GM12878 (cell line): ENCODE results near the gene ME3. TPM values are rescaled to one million over a fixed set of nuclear protein-coding genes. Genes with fewer than 3 reads are reported as not detected.
A peak's percentile ranks its signal among the peaks of the same experiment; 100 is the strongest.

ENCODE experiments used
- ATAC-seq: fragments of 200-7000 bp; cut with Tn5 transposase; 3 replicates; pipeline ENCODE4 v1.9.1; 2020; ENCODE audit warnings: mild to moderate bottlenecking, moderate library complexity
- BruUV-seq: library from RNA; stranded (reverse); fragments of 400-500 nt; replicated peaks from 2 replicates; lab custom pipeline; 2021; lab: Mats Ljungman, UMichigan
- CTCF ChIA-PET: fragments of 300-600 bp; sonication (Branson Sonifier 250); formaldehyde crosslinking; extraction: SDS; loops from one replicate; lab custom pipeline; 2021; ENCODE audit warnings: inconsistent platforms; lab: Yijun Ruan, JAX
- POLR2A ChIA-PET: fragments of 350-600 bp; formaldehyde crosslinking; extraction: SDS; loops from one replicate; lab custom pipeline; 2021; ENCODE audit warnings: inconsistent platforms; lab: Charles Lee
- RAD21 ChIA-PET: fragments of 300-600 bp; sonication (Branson Sonifier 250); formaldehyde crosslinking; loops from one replicate; lab custom pipeline; 2023; ENCODE audit warnings: antibody characterized with exemption; ENCODE audit not compliant: unreplicated experiment; lab: Charles Lee
- SMC1A ChIA-PET: fragments of 300-600 bp; sonication (Branson Sonifier 250); formaldehyde crosslinking; loops from one replicate; lab custom pipeline; 2023; ENCODE audit not compliant: unreplicated experiment, uncharacterized antibody; lab: Charles Lee
- DNase-seq: peaks from one replicate; pipeline ENCODE4 v3.0.0-alpha.2; 2011; ENCODE audit warnings: low read depth, low spot score
- FAIRE-seq: peaks from 3 replicates; lab custom pipeline; 2011; peaks lifted over from hg19 to GRCh38; lab: Jason Lieb, UNC
- H2AFZ ChIP-seq: 2 replicates; pipeline ENCODE4 v1.6.0; 2011; ENCODE audit warnings: low read depth, low read length, control low read depth; ENCODE audit not compliant: control insufficient read depth
- H3K27ac ChIP-seq: 2 replicates; pipeline ENCODE4 v1.5.1; 2011; ENCODE audit warnings: control low read depth; ENCODE audit not compliant: control insufficient read depth, insufficient read depth
- H3K27me3 ChIP-seq, 2 experiments: replicated peaks in 1 of 2; 2 replicates each; pipeline versions ENCODE4 v1.6.0 to v1.6.1; 2011; ENCODE audit warnings: low read length in 1 of 2; ENCODE audit not compliant: control insufficient read depth in 2 of 2, insufficient read depth in 2 of 2
- H3K36me3 ChIP-seq, 2 experiments: 2 replicates each; pipeline ENCODE4 v1.5.1; 2011; ENCODE audit warnings: low read length in 1 of 2; ENCODE audit not compliant: control insufficient read depth in 2 of 2, insufficient read depth in 2 of 2
- H3K4me1 ChIP-seq: 2 replicates; pipeline ENCODE4 v1.6.1; 2011; ENCODE audit warnings: mild to moderate bottlenecking, low read length, moderate library complexity, mixed read lengths; ENCODE audit not compliant: control insufficient read depth, insufficient read depth
- H3K4me2 ChIP-seq: 2 replicates; pipeline ENCODE4 v1.6.0; 2011; ENCODE audit warnings: control low read depth; ENCODE audit not compliant: control insufficient read depth, insufficient read depth
- H3K4me3 ChIP-seq: fragments of 200-600 bp; sonication (generic); 2 replicates; pipeline ENCODE4 v1.5.1; 2016
- H3K79me2 ChIP-seq: 2 replicates; pipeline ENCODE4 v1.6.0; 2011; ENCODE audit warnings: low read length; ENCODE audit not compliant: control insufficient read depth, insufficient read depth
- H3K9ac ChIP-seq: 2 replicates; pipeline ENCODE4 v1.8.0; 2011; ENCODE audit warnings: low read length, control low read depth, mixed read lengths; ENCODE audit not compliant: control insufficient read depth, insufficient read depth
- H3K9me3 ChIP-seq: replicated peaks from 3 replicates; pipeline ENCODE4 v1.5.1; 2011; ENCODE audit warnings: mild to moderate bottlenecking, low read length; ENCODE audit not compliant: control insufficient read depth, insufficient read depth
- H4K20me1 ChIP-seq: 2 replicates; pipeline ENCODE4 v1.6.0; 2011; ENCODE audit not compliant: control insufficient read depth, insufficient read depth
- ATF7 ChIP-seq: fragments of 450-650 bp; IDR thresholded peaks from 2 replicates; pipeline ENCODE4 v1.6.1; 2016; ENCODE audit warnings: low read depth, mild to moderate bottlenecking
- BCL11A ChIP-seq: IDR thresholded peaks from 2 replicates; pipeline ENCODE4 v1.6.1; 2011; ENCODE audit warnings: low read depth, low read length
- CHD2 ChIP-seq: IDR thresholded peaks from 2 replicates; pipeline ENCODE4 v1.6.1; 2011; ENCODE audit warnings: low read depth, low read length, improper control_type of control experiment, borderline replicate concordance
- GATAD2B ChIP-seq: fragments of 450-650 bp; conservative IDR thresholded peaks from 2 replicates; pipeline ENCODE4 v1.6.1; 2017; ENCODE audit warnings: low read depth, mild to moderate bottlenecking, moderate library complexity
- HDAC6 ChIP-seq: fragments of 200-600 bp; sonication (generic); IDR thresholded peaks from one replicate; pipeline ENCODE4 v1.8.0; 2017; ENCODE audit warnings: antibody characterized with exemption; ENCODE audit not compliant: unreplicated experiment
- LARP7 ChIP-seq: fragments of 450-650 bp; IDR thresholded peaks from 2 replicates; pipeline ENCODE4 v1.6.1; 2017; ENCODE audit warnings: mild to moderate bottlenecking
- MXI1 ChIP-seq: fragments of 150-350 bp; IDR thresholded peaks from 2 replicates; pipeline ENCODE4 v1.6.1; 2011; ENCODE audit warnings: low read depth, mild to moderate bottlenecking, inconsistent platforms, low read length, improper control_type of control experiment
- NR2F1 ChIP-seq: fragments of 450-650 bp; conservative IDR thresholded peaks from 2 replicates; pipeline ENCODE4 v1.6.1; 2017; ENCODE audit warnings: mild to moderate bottlenecking
- RAD21 ChIP-seq: IDR thresholded peaks from 2 replicates; pipeline ENCODE4 v1.6.1; 2011; ENCODE audit warnings: mild to moderate bottlenecking, low read depth, low read length, moderate library complexity; ENCODE audit not compliant: insufficient read depth
- SMC3 ChIP-seq: IDR thresholded peaks from 2 replicates; pipeline ENCODE4 v1.6.1; 2011; ENCODE audit warnings: low read length, improper control_type of control experiment, borderline replicate concordance
- WGBS: methylation state at CpG from one replicate; pipeline ENCODE4 v1.1.6; 2016; ENCODE audit warnings: low lambda C conversion rate; ENCODE audit not compliant: insufficient replicate concordance, insufficient coverage; ENCODE audit errors: missing lambda C conversion rate; 5-methylcytosine and 5-hydroxymethylcytosine counted together
- in situ Hi-C: fragments of 300-500 bp; cut with MboI; formaldehyde crosslinking; loops from 9 replicates; pipeline ENCODE4 v1.14.3; 2018; ENCODE audit warnings: mixed read lengths
- intact Hi-C: fragments of 100-400 bp; cut with micrococcal nuclease; formaldehyde crosslinking; loops from one replicate; pipeline ENCODE4 v1.14.2; 2022; ENCODE audit not compliant: unreplicated experiment
- polyA plus RNA-seq, 11 experiments: library from polyadenylated mRNA; depleted of rRNA in 4 of 11; unstranded in 6 of 11; stranded (reverse) in 5 of 11; fragments of >200 nt; fragmentation: Nextera tagmentation in 4 of 11; fragmentation: Illumina TruSeq in 1 of 11; extraction: Ambion mirVana in 4 of 11; extraction: Trizol in 1 of 11; gene quantifications; 1 replicate in 1 of 11; 2 replicates in 10 of 11; pipeline versions ENCODE4 v1.2.1 to v1.2.3, GENCODE V29; 2011 to 2016; ENCODE audit warnings: inconsistent platforms in 2 of 11, missing spikeins in 2 of 11, low read depth in 1 of 11
- total RNA-seq, 4 experiments: library from RNA; depleted of rRNA in 3 of 4; stranded (reverse); fragments of >200 nt in 3 of 4; fragmentation: Illumina TruSeq in 1 of 4; extraction: Trizol in 1 of 4; gene quantifications; 2 replicates each; pipeline versions ENCODE4 v1.2.1 to v1.2.3, GENCODE V29; 2013 to 2021
- TF ChIP-seq, protein P1 (sequence below), 3 experiments: IDR thresholded peaks in 2 of 3; conservative IDR thresholded peaks in 1 of 3; 2 replicates each; pipeline ENCODE4 v1.5.1; 2011; ENCODE audit warnings: low read depth in 3 of 3, low read length in 3 of 3, mild to moderate bottlenecking in 3 of 3, control low read depth in 2 of 3, moderate library complexity in 2 of 3, inconsistent platforms in 1 of 3, mixed read lengths in 1 of 3; ENCODE audit not compliant: control insufficient read depth in 2 of 3, insufficient read depth in 1 of 3; ENCODE audit errors: extremely low read depth in 1 of 3

The ME3 gene
- total and polyA plus RNA-seq, 10 of the 15 experiments (the other 5 are each of a cell fraction or from before 2014, with no cell fraction given) = 0.06 to 0.40 (median 0.19) TPM; not detected in 2

DNA sequence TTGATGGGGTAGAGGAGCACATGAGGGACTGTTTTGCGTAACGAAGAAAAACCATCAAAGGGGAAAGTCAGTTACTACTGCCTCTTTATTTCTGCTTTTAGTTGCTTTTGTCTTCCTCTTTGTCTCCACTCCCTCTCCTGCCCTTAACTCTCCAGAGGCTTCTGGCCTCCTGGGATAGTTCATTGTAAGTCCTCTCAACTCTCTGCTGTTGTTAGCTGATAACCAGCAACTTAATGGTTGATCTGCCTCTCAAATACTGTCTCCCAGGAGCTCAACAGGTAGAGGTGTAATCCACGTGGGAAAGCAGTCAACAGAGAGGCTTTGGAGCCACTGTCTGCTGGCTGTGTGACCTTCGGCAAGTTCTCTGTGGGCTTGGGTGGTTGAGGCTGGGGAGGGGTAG lies 250.5 kb downstream of the ME3 start:
- no peak for ATAC-seq
- no peak overlapping the region for H3K9ac ChIP-seq
- ChIA-PET POLR2A (no interaction called here), CTCF (no interaction called here), SMC1A (interaction anchor here (0.7 to 1.1 kb wide), 2 partner anchors 306 to 333 kb away, joined by 3 read pairs; no protein-coding TSS in a partner anchor), RAD21 (interaction anchor here (0.7 kb wide), 1 partner anchor 327 kb away, joined by 3 read pairs; no protein-coding TSS in a partner anchor)
- BruUV-seq = no TSS peak
- no peak overlapping the region for H3K27ac ChIP-seq
- H4K20me1 ChIP-seq = no peaks in the 10 kb centered on the region
- intact Hi-C loops (no loop called here), in situ Hi-C loops (no loop called here)
- no peak overlapping the region for H3K4me2 ChIP-seq
- 65% methylated on average over 4 of the region's 4 CpGs for WGBS
- no peak overlapping the region for H3K4me3 ChIP-seq
- no peaks in the 10 kb centered on the region for H3K9me3 ChIP-seq
- H2AFZ ChIP-seq = no peak overlapping the region
- no peaks in the 10 kb centered on the region for H3K27me3 ChIP-seq
- TF ChIP-seq CHD2 (no peak), LARP7 (no peak), MXI1 (no peak), BCL11A (no peak), GATAD2B (no peak), NR2F1 (no peak), HDAC6 (no peak)
- DNase-seq = no peak
- H3K4me1 ChIP-seq = no peaks in the 10 kb centered on the region
- no peaks in the 10 kb centered on the region for H3K36me3 ChIP-seq
- H3K79me2 ChIP-seq = no peaks in the 10 kb centered on the region
- no peak for FAIRE-seq

DNA sequence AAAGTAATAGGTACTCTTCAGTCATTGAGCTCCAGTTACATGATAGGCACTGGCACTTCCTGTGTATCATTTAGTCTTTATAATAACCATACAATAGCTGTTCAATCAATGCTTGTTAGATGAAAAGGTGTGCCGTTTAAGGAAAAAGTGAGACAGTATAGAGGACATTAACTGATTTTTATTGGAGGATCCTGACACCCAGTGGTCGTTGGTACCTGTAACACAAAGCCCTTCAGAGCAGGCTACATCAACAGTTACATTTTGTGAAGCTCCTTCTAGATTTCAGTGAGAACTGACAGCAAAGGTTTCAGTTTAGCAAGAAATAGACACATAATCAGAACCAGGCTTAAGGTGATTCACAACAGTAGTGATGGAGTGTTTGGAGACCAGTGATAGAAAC lies 253.5 kb downstream of the ME3 start:
- in situ Hi-C loops = no loop called here
- POLR2A ChIA-PET = interaction anchor here (0.5 kb wide), 1 partner anchor 19 kb away, joined by 3 read pairs; no protein-coding TSS in a partner anchor
- ATAC-seq (peak; percentile 83), FAIRE-seq (peak; percentile 92), DNase-seq (no peak)
- no peak overlapping the region for H3K9ac ChIP-seq
- no peak overlapping the region for H3K27ac ChIP-seq
- H3K36me3 ChIP-seq = no peaks in the 10 kb centered on the region
- H3K4me1 ChIP-seq = no peaks in the 10 kb centered on the region; the same call in 1 of the 2 replicates
- no peak overlapping the region for H3K4me2 ChIP-seq
- H3K27me3 ChIP-seq = no peaks in the 10 kb centered on the region
- intact Hi-C loops = loop anchor here (2.0 to 10.0 kb wide), 3 partner anchors 477 to 824 kb away; partner anchors contain the start of gene CCDC83
- no peaks in the 10 kb centered on the region for H3K9me3 ChIP-seq
- CTCF ChIA-PET = interaction anchor here (0.6 to 2.1 kb wide), 9 partner anchors 11 to 797 kb away, joined by 3 to 11 read pairs (median 3); partner anchors contain the start of gene CCDC83
- H2AFZ ChIP-seq = no peak overlapping the region; the same call in 1 of the 2 replicates
- SMC1A ChIA-PET = interaction anchor here (0.7 to 1.2 kb wide), 5 partner anchors 12 to 564 kb away, joined by 3 read pairs; partner anchors contain the start of gene CCDC83
- no peak overlapping the region for H3K4me3 ChIP-seq
- H3K79me2 ChIP-seq = no peaks in the 10 kb centered on the region
- H4K20me1 ChIP-seq = no peaks in the 10 kb centered on the region
- RAD21 ChIA-PET = no interaction called here
- TF ChIP-seq RAD21 (peak; percentile 50; the same call in 1 of the 2 replicates), SMC3 (peak; percentile 18; the same call in 1 of the 2 replicates), ATF7 (no peak)
- TF ChIP-seq, protein P1, sequence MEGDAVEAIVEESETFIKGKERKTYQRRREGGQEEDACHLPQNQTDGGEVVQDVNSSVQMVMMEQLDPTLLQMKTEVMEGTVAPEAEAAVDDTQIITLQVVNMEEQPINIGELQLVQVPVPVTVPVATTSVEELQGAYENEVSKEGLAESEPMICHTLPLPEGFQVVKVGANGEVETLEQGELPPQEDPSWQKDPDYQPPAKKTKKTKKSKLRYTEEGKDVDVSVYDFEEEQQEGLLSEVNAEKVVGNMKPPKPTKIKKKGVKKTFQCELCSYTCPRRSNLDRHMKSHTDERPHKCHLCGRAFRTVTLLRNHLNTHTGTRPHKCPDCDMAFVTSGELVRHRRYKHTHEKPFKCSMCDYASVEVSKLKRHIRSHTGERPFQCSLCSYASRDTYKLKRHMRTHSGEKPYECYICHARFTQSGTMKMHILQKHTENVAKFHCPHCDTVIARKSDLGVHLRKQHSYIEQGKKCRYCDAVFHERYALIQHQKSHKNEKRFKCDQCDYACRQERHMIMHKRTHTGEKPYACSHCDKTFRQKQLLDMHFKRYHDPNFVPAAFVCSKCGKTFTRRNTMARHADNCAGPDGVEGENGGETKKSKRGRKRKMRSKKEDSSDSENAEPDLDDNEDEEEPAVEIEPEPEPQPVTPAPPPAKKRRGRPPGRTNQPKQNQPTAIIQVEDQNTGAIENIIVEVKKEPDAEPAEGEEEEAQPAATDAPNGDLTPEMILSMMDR (IDR thresholded peaks at IDR 0.05 in 2 of 3, conservative IDR thresholded peaks at IDR 0.05 in 1 of 3; ENCODE audit: control insufficient read depth in 2 of 3, extremely low read depth in 1 of 3, insufficient read depth in 1 of 3, low read depth in 3 of 3, low read length in 3 of 3) = peak; percentile 18 to 48 (median 24); a peak in 4 of 6 replicates
- BruUV-seq = no TSS peak
- WGBS = 2% methylated on average over 2 of the region's 2 CpGs
